Skeletal muscle tissue (tissue), 4 donors: ENCODE results near the gene PRMT7. TPM values are rescaled to one million over a fixed set of nuclear protein-coding genes. Genes with fewer than 3 reads are reported as not detected.

Source experiments
- H3K27ac ChIP-seq: one replicate; pipeline ENCODE4 v1.7.0; 2013; ENCODE audit warnings: mild to moderate bottlenecking, low read depth, low read length, inconsistent platforms
- H3K27me3 ChIP-seq, 3 donors: one replicate each; pipeline ENCODE4 v1.7.0; 2013; ENCODE audit warnings: low read length in 3 of 3; ENCODE audit not compliant: control insufficient read depth in 3 of 3, insufficient read depth in 3 of 3
- H3K36me3 ChIP-seq, 3 donors: one replicate each; pipeline ENCODE4 v1.7.0; 2013; ENCODE audit warnings: low read length in 3 of 3; ENCODE audit not compliant: control insufficient read depth in 3 of 3, insufficient read depth in 3 of 3
- H3K4me1 ChIP-seq, 3 donors: one replicate each; pipeline ENCODE4 v1.7.0; 2013; ENCODE audit warnings: low read length in 3 of 3, mild to moderate bottlenecking in 3 of 3; ENCODE audit not compliant: control insufficient read depth in 3 of 3, insufficient read depth in 3 of 3
- H3K4me3 ChIP-seq, 3 donors: one replicate each; pipeline ENCODE4 v1.7.0; 2013; ENCODE audit warnings: low read length in 3 of 3
- H3K9ac ChIP-seq, 3 donors: one replicate each; pipeline ENCODE4 v1.7.0; 2013; ENCODE audit warnings: low read length in 3 of 3, mild to moderate bottlenecking in 3 of 3, moderate library complexity in 2 of 3, low read depth in 1 of 3
- H3K9me3 ChIP-seq, 3 donors: one replicate each; pipeline ENCODE4 v1.7.0; 2013; ENCODE audit warnings: low read length in 3 of 3; ENCODE audit not compliant: control insufficient read depth in 3 of 3
- total RNA-seq: library from RNA; depleted of rRNA; stranded (reverse); fragments of >200 nt; gene quantifications from one replicate; pipeline ENCODE4 v1.2.3, GENCODE V29; 2014
- donor health status: Osteomylitis.

Gene PRMT7
- total RNA-seq, 1 donor from 2014 or later = 49.1 TPM

- no peaks in the 10 kb centered on the region for H3K9me3 ChIP-seq
- no peaks in the 10 kb centered on the region for H3K27me3 ChIP-seq
- peaks cover 50 to 75% (median 61%) of the 10 kb centered on the region in 3 donors for H3K4me1 ChIP-seq
- peak overlapping the region in 2 of 3 donors; percentile 3 to 51 for H3K9ac ChIP-seq
- H3K4me3 ChIP-seq = no peak overlapping the region
- peak overlapping the region; percentile 11 for H3K27ac ChIP-seq
- peaks cover 51 to 59% (median 56%) of the 10 kb centered on the region in 3 donors for H3K36me3 ChIP-seq
Measured at GRCh38 chr16:68344252-68344651, 33.4 kb downstream of the PRMT7 start.

GRCh38 chr16:68345351-68345810 is 34.6 kb downstream of the PRMT7 start:
- peaks cover 46 to 55% (median 53%) of the 10 kb centered on the region in 3 donors for H3K36me3 ChIP-seq

GRCh38 chr16:68345958-68346635 is 35.3 kb downstream of the PRMT7 start:
- Histone ChIP-seq H3K36me3 (peaks cover 42 to 55% (median 49%) of the 10 kb centered on the region in 3 donors), H3K4me1 (peaks cover 50 to 70% (median 61%) of the 10 kb centered on the region in 3 donors), H3K27ac (peak overlapping the region; percentile 90), H3K9me3 (no peaks in the 10 kb centered on the region), H3K4me3 (peak overlapping the region; percentile 41 to 67 (median 57)), H3K9ac (peak overlapping the region; percentile 58 to 79 (median 71)), H3K27me3 (no peaks in the 10 kb centered on the region)

More at GRCh38 chr16:68345351-68345810, 34.6 kb downstream of the PRMT7 start:
- no peaks in the 10 kb centered on the region for H3K9me3 ChIP-seq
- H3K9ac ChIP-seq = peak overlapping the region; percentile 58 to 79 (median 71)
- no peaks in the 10 kb centered on the region for H3K27me3 ChIP-seq
- peaks cover 50 to 76% (median 63%) of the 10 kb centered on the region in 3 donors for H3K4me1 ChIP-seq
- peak overlapping the region in 2 of 3 donors; percentile 41 to 67 for H3K4me3 ChIP-seq
- peak overlapping the region; percentile 90 for H3K27ac ChIP-seq

- peak overlapping the region in 2 of 3 donors; percentile 57 to 67 for H3K4me3 ChIP-seq
- no peaks in the 10 kb centered on the region for H3K9me3 ChIP-seq
- peak overlapping the region; percentile 21 to 79 (median 25) for H3K9ac ChIP-seq
- H3K4me1 ChIP-seq = peaks cover 50 to 64% (median 52%) of the 10 kb centered on the region in 3 donors
- no peaks in the 10 kb centered on the region for H3K27me3 ChIP-seq
- peaks cover 50 to 62% (median 55%) of the 10 kb centered on the region in 3 donors for H3K36me3 ChIP-seq
- peak overlapping the region; percentile 90 for H3K27ac ChIP-seq
Measured at GRCh38 chr16:68346892-68347480, 36.2 kb downstream of the PRMT7 start.

- Histone ChIP-seq H3K9ac (peak overlapping the region in 1 of 3 donors; percentile 79), H3K4me1 (peaks cover 45 to 57% (median 46%) of the 10 kb centered on the region in 3 donors), H3K4me3 (peak overlapping the region in 1 of 3 donors; percentile 35), H3K27ac (no peak overlapping the region), H3K9me3 (no peaks in the 10 kb centered on the region), H3K36me3 (peaks cover 51 to 64% (median 57%) of the 10 kb centered on the region in 3 donors), H3K27me3 (no peaks in the 10 kb centered on the region)
Measured at GRCh38 chr16:68347605-68348004, 36.8 kb downstream of the PRMT7 start.

- Histone ChIP-seq H3K36me3 (peaks cover 62 to 71% (median 64%) of the 10 kb centered on the region in 3 donors), H3K27me3 (no peaks in the 10 kb centered on the region), H3K27ac (no peak overlapping the region)
Measured at GRCh38 chr16:68348639-68349445, 38.0 kb downstream of the PRMT7 start.

GRCh38 chr16:68349838-68350410 is 39.1 kb downstream of the PRMT7 start:
- Histone ChIP-seq H3K4me3 (no peak overlapping the region), H3K4me1 (peaks cover 34 to 37% (median 34%) of the 10 kb centered on the region in 3 donors), H3K27ac (no peak overlapping the region), H3K27me3 (no peaks in the 10 kb centered on the region), H3K36me3 (peaks cover 69 to 81% (median 74%) of the 10 kb centered on the region in 3 donors), H3K9me3 (no peaks in the 10 kb centered on the region), H3K9ac (no peak overlapping the region)

More at GRCh38 chr16:68348639-68349445, 38.0 kb downstream of the PRMT7 start:
- H3K9ac ChIP-seq = peak overlapping the region in 1 of 3 donors; percentile 33
- H3K4me3 ChIP-seq = no peak overlapping the region
- peaks cover 37 to 47% (median 38%) of the 10 kb centered on the region in 3 donors for H3K4me1 ChIP-seq
- no peaks in the 10 kb centered on the region for H3K9me3 ChIP-seq

GRCh38 chr16:68350813-68351350 is 40.1 kb downstream of the PRMT7 start:
- Histone ChIP-seq H3K4me3 (no peak overlapping the region), H3K27me3 (no peaks in the 10 kb centered on the region), H3K9ac (no peak overlapping the region), H3K4me1 (peaks cover 25 to 32% (median 27%) of the 10 kb centered on the region in 3 donors), H3K9me3 (no peaks in the 10 kb centered on the region), H3K27ac (no peak overlapping the region), H3K36me3 (peaks cover 75 to 91% (median 76%) of the 10 kb centered on the region in 3 donors)

- no peak overlapping the region for H3K9ac ChIP-seq
- H3K27me3 ChIP-seq = no peaks in the 10 kb centered on the region
- H3K4me3 ChIP-seq = no peak overlapping the region
- peaks cover 75 to 89% (median 79%) of the 10 kb centered on the region in 3 donors for H3K36me3 ChIP-seq
- H3K4me1 ChIP-seq = peaks cover 20 to 29% (median 21%) of the 10 kb centered on the region in 3 donors
- H3K9me3 ChIP-seq = no peaks in the 10 kb centered on the region
- no peak overlapping the region for H3K27ac ChIP-seq
Measured at GRCh38 chr16:68351463-68351862, 40.6 kb downstream of the PRMT7 start.
